ENCODE measurements around the gene HBZ.
"Not testable (repeated sequence)": the region's sequence is repeated elsewhere in the genome, so short reads cannot be mapped to it uniquely, and the experiment has no call there.

Gene HBZ

GRCh38 chr16:153129-153521 lies 681 bp downstream of the HBZ start:
- H2BK12ac ChIP-seq (ENCODE audit: low read length in 2 of 2); H2BK5ac ChIP-seq (ENCODE audit: low read depth, low read length, poor library complexity, severe bottlenecking); H3K23ac ChIP-seq (ENCODE audit: low read length in 2 of 2); H3K4ac ChIP-seq (ENCODE audit: low read depth in 1 of 2, low read length in 2 of 2); H4K91ac ChIP-seq (ENCODE audit: low read length); H2AFZ ChIP-seq (ENCODE audit: low read depth, low read length); H2BK15ac ChIP-seq (ENCODE audit: low read depth, poor library complexity, severe bottlenecking); H2AK5ac ChIP-seq (ENCODE audit: low read length, severe bottlenecking); H3K9me3 ChIP-seq (ENCODE audit: control insufficient read depth, low read length); H3K27ac ChIP-seq (ENCODE audit: low read length, poor library complexity, severe bottlenecking); H3K4me3 ChIP-seq (ENCODE audit: insufficient read depth in 1 of 2, low read depth in 1 of 2, low read length in 2 of 2); H3K14ac ChIP-seq (ENCODE audit: low read length in 2 of 2); H3K4me2 ChIP-seq (ENCODE audit: low read length, poor library complexity, severe bottlenecking); H3K18ac ChIP-seq (ENCODE audit: low read depth in 1 of 2, low read length in 2 of 2); H3K36me3 ChIP-seq (ENCODE audit: control insufficient read depth in 1 of 2, insufficient read depth in 2 of 2, low read depth in 1 of 2, low read length in 2 of 2); H2BK120ac ChIP-seq (ENCODE audit: low read depth, low read length); H3K9ac ChIP-seq (ENCODE audit: low read length); DNase-seq; H4K8ac ChIP-seq (ENCODE audit: low read length); H3K79me1 ChIP-seq (replicated peaks; ENCODE audit: low read length, poor library complexity, severe bottlenecking): not testable (repeated sequence)
- peaks cover 12% of the 10 kb centered on the region for H3K4me1 ChIP-seq (ENCODE audit: control insufficient read depth, insufficient read depth, low read depth, low read length)
- 67% methylated on average over 1 of the region's 6 CpGs for WGBS
- H3K27me3 ChIP-seq (ENCODE audit: control insufficient read depth in 1 of 2, insufficient read depth in 1 of 2, low read length in 2 of 2), result peaks cover 15 to 59% of the 10 kb centered on the region in 2 experiments

- H3K9me3 ChIP-seq (ENCODE audit: control insufficient read depth, low read length); H3K27ac ChIP-seq (ENCODE audit: low read length, poor library complexity, severe bottlenecking); H3K4me3 ChIP-seq (ENCODE audit: insufficient read depth in 1 of 2, low read depth in 1 of 2, low read length in 2 of 2); H3K23ac ChIP-seq (ENCODE audit: low read length in 2 of 2); H2AFZ ChIP-seq (ENCODE audit: low read depth, low read length); H3K18ac ChIP-seq (ENCODE audit: low read depth in 1 of 2, low read length in 2 of 2); H4K8ac ChIP-seq (ENCODE audit: low read length); H3K4me2 ChIP-seq (ENCODE audit: low read length, poor library complexity, severe bottlenecking); H3K4ac ChIP-seq (ENCODE audit: low read depth in 1 of 2, low read length in 2 of 2); H3K14ac ChIP-seq (ENCODE audit: low read length in 2 of 2); H2BK120ac ChIP-seq (ENCODE audit: low read depth, low read length); H4K91ac ChIP-seq (ENCODE audit: low read length); H2BK15ac ChIP-seq (ENCODE audit: low read depth, poor library complexity, severe bottlenecking); DNase-seq; H3K9ac ChIP-seq (ENCODE audit: low read length); H2AK5ac ChIP-seq (ENCODE audit: low read length, severe bottlenecking); H3K79me1 ChIP-seq (replicated peaks; ENCODE audit: low read length, poor library complexity, severe bottlenecking); H3K36me3 ChIP-seq (ENCODE audit: control insufficient read depth in 1 of 2, insufficient read depth in 2 of 2, low read depth in 1 of 2, low read length in 2 of 2); H2BK5ac ChIP-seq (ENCODE audit: low read depth, low read length, poor library complexity, severe bottlenecking); H2BK12ac ChIP-seq (ENCODE audit: low read length in 2 of 2): not testable (repeated sequence)
- peaks cover 12% of the 10 kb centered on the region for H3K4me1 ChIP-seq (ENCODE audit: control insufficient read depth, insufficient read depth, low read depth, low read length)
- no CpG with 5 or more reads among the region's 74 CpGs for whole genome bisulfite sequencing
- peaks cover 15 to 59% of the 10 kb centered on the region in 2 experiments for H3K27me3 ChIP-seq (ENCODE audit: control insufficient read depth in 1 of 2, insufficient read depth in 1 of 2, low read length in 2 of 2)
Measured at GRCh38 chr16:153550-154216, 1.2 kb downstream of the HBZ start.

DNA sequence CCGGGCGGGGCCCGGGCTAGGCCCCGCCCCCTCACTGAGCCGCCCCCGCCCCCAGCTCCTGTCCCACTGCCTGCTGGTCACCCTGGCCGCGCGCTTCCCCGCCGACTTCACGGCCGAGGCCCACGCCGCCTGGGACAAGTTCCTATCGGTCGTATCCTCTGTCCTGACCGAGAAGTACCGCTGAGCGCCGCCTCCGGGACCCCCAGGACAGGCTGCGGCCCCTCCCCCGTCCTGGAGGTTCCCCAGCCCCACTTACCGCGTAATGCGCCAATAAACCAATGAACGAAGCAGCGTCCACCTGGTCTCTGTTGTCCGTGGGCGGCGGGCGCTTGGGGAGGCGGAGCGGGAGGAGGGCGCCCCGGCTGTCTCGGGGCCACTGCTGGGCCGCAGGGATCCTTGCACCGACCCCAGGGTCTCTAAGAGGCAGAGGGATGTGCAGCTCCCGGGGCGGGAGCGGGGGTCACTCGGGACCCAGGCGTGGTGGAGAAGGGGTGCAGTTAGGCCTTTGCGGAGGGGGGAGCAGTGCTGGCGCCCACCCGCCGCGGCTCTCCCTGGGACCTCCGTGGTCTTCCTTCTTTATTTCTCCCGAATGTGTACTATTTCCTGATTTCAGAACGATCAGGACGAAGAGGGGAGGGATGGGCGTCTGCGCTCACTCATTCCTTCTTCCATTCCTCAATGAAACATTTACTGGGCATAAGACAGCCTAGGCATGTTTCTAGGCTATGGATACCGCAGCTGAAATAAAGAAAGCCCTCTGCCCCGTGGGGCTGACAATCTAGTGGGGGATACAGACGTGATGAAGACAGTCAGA lies 2.0 kb downstream of the HBZ start:
- Histone ChIP-seq H2AFZ (ENCODE audit: low read depth, low read length) (no peak overlapping the region), H3K27ac (ENCODE audit: low read length, poor library complexity, severe bottlenecking) (no peak overlapping the region), H4K91ac (ENCODE audit: low read length) (no peak overlapping the region), H3K23ac (ENCODE audit: low read length in 2 of 2) (no peak overlapping the region), H3K4me1 (ENCODE audit: control insufficient read depth, insufficient read depth, low read depth, low read length) (peaks cover 8% of the 10 kb centered on the region), H2BK5ac (ENCODE audit: low read depth, low read length, poor library complexity, severe bottlenecking) (no peak overlapping the region), H3K4me2 (ENCODE audit: low read length, poor library complexity, severe bottlenecking) (peak overlapping the region; percentile 78), H3K79me1 (replicated peaks; ENCODE audit: low read length, poor library complexity, severe bottlenecking) (no peaks in the 10 kb centered on the region), H3K14ac (ENCODE audit: low read length in 2 of 2) (no peak overlapping the region), H3K9me3 (ENCODE audit: control insufficient read depth, low read length) (no peaks in the 10 kb centered on the region), H2BK15ac (ENCODE audit: low read depth, poor library complexity, severe bottlenecking) (no peak overlapping the region), H4K8ac (ENCODE audit: low read length) (peak overlapping the region; percentile 19), H2BK120ac (ENCODE audit: low read depth, low read length) (no peak overlapping the region), H3K36me3 (ENCODE audit: control insufficient read depth in 1 of 2, insufficient read depth in 2 of 2, low read depth in 1 of 2, low read length in 2 of 2) (no peaks in the 10 kb centered on the region), H3K4ac (ENCODE audit: low read depth in 1 of 2, low read length in 2 of 2) (no peak overlapping the region), H2AK5ac (ENCODE audit: low read length, severe bottlenecking) (no peak overlapping the region), H3K4me3 (ENCODE audit: insufficient read depth in 1 of 2, low read depth in 1 of 2, low read length in 2 of 2) (peak overlapping the region; percentile 45 to 56), H2BK12ac (ENCODE audit: low read length in 2 of 2) (no peak overlapping the region), H3K18ac (ENCODE audit: low read depth in 1 of 2, low read length in 2 of 2) (peak overlapping the region in 1 of 2 experiments; percentile 6), H3K9ac (ENCODE audit: low read length) (peak overlapping the region; percentile 18), H3K27me3 (ENCODE audit: control insufficient read depth in 1 of 2, insufficient read depth in 1 of 2, low read length in 2 of 2) (peaks cover 20 to 57% of the 10 kb centered on the region in 2 experiments)
- WGBS, result 6% methylated on average over 49 of the region's 59 CpGs
- peak; percentile 57 for DNase-seq

- Histone ChIP-seq H3K4me3 (ENCODE audit: insufficient read depth in 1 of 2, low read depth in 1 of 2, low read length in 2 of 2) (peak overlapping the region in 1 of 2 experiments; percentile 56), H2BK5ac (ENCODE audit: low read depth, low read length, poor library complexity, severe bottlenecking) (no peak overlapping the region), H4K91ac (ENCODE audit: low read length) (no peak overlapping the region), H4K8ac (ENCODE audit: low read length) (no peak overlapping the region), H2BK12ac (ENCODE audit: low read length in 2 of 2) (no peak overlapping the region), H3K79me1 (replicated peaks; ENCODE audit: low read length, poor library complexity, severe bottlenecking) (no peaks in the 10 kb centered on the region), H3K4me1 (ENCODE audit: control insufficient read depth, insufficient read depth, low read depth, low read length) (peaks cover 8% of the 10 kb centered on the region), H3K27ac (ENCODE audit: low read length, poor library complexity, severe bottlenecking) (no peak overlapping the region), H2BK120ac (ENCODE audit: low read depth, low read length) (no peak overlapping the region), H3K4me2 (ENCODE audit: low read length, poor library complexity, severe bottlenecking) (peak overlapping the region; percentile 78), H3K9me3 (ENCODE audit: control insufficient read depth, low read length) (no peaks in the 10 kb centered on the region), H3K27me3 (ENCODE audit: control insufficient read depth in 1 of 2, insufficient read depth in 1 of 2, low read length in 2 of 2) (peaks cover 23 to 57% of the 10 kb centered on the region in 2 experiments), H2AFZ (ENCODE audit: low read depth, low read length) (no peak overlapping the region), H3K9ac (ENCODE audit: low read length) (no peak overlapping the region), H3K4ac (ENCODE audit: low read depth in 1 of 2, low read length in 2 of 2) (no peak overlapping the region), H2AK5ac (ENCODE audit: low read length, severe bottlenecking) (no peak overlapping the region), H3K18ac (ENCODE audit: low read depth in 1 of 2, low read length in 2 of 2) (no peak overlapping the region), H3K23ac (ENCODE audit: low read length in 2 of 2) (no peak overlapping the region), H3K14ac (ENCODE audit: low read length in 2 of 2) (no peak overlapping the region), H2BK15ac (ENCODE audit: low read depth, poor library complexity, severe bottlenecking) (no peak overlapping the region), H3K36me3 (ENCODE audit: control insufficient read depth in 1 of 2, insufficient read depth in 2 of 2, low read depth in 1 of 2, low read length in 2 of 2) (no peaks in the 10 kb centered on the region)
- no peak for DNase-seq
- WGBS, result 79% methylated on average over 7 of the region's 7 CpGs
Measured at GRCh38 chr16:155031-155398, 2.6 kb downstream of the HBZ start.
